ENCODE data around the gene TRIM62.

The TRIM62 gene

DNA sequence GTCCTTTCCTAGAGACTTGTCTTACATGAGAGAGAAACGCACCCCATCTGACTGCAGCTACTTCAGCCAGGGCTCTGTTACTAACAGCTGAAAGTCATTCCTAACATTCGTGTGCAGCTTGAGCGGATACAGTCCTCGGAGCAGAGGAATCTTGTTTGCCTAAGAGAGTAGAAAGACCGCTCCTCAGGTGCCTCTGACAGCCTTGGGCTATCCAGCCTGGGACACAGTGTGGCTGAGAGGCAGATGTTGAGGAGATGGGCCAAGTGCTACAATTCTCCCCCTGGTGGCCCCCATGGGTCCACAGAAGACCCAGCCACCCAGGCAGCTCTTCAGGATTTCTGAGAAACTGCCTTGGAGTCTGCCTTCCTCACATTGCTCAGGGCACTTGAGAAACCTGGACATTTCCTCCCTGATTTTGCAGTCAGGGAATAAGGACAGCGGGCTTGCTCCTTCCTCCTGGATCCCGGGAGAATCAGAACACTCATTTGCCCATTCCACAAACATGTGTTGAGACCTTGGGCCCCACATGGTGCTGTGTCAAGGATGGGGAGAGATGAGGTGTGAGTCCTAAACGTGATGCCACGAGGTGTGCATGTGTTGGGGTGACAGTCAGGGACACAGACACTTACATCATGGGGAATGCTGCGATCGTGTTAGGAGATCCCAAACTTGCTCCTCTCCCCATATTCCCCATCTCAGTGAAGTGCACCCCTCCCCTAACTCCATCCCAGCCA lies 13.1 kb downstream of the TRIM62 start:
- TF ChIP-seq, protein P1, sequence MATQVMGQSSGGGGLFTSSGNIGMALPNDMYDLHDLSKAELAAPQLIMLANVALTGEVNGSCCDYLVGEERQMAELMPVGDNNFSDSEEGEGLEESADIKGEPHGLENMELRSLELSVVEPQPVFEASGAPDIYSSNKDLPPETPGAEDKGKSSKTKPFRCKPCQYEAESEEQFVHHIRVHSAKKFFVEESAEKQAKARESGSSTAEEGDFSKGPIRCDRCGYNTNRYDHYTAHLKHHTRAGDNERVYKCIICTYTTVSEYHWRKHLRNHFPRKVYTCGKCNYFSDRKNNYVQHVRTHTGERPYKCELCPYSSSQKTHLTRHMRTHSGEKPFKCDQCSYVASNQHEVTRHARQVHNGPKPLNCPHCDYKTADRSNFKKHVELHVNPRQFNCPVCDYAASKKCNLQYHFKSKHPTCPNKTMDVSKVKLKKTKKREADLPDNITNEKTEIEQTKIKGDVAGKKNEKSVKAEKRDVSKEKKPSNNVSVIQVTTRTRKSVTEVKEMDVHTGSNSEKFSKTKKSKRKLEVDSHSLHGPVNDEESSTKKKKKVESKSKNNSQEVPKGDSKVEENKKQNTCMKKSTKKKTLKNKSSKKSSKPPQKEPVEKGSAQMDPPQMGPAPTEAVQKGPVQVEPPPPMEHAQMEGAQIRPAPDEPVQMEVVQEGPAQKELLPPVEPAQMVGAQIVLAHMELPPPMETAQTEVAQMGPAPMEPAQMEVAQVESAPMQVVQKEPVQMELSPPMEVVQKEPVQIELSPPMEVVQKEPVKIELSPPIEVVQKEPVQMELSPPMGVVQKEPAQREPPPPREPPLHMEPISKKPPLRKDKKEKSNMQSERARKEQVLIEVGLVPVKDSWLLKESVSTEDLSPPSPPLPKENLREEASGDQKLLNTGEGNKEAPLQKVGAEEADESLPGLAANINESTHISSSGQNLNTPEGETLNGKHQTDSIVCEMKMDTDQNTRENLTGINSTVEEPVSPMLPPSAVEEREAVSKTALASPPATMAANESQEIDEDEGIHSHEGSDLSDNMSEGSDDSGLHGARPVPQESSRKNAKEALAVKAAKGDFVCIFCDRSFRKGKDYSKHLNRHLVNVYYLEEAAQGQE (IDR thresholded peaks at IDR 0.05; ENCODE audit: insufficient read depth in 1 of 2, low read depth in 2 of 2, low read length in 2 of 2), result no peak
- TF ChIP-seq POLR2AphosphoS5 (IDR thresholded peaks at IDR 0.05; ENCODE audit: low read depth, low read length) (no peak), FOXP2 (optimal IDR thresholded peaks at IDR 0.05; ENCODE audit: borderline replicate concordance, extremely low read depth, extremely low read length, insufficient read depth) (no peak), TAF1 (IDR thresholded peaks at IDR 0.05; ENCODE audit: borderline replicate concordance, insufficient read depth, low read length) (no peak), SIN3A (IDR thresholded peaks at IDR 0.05; ENCODE audit: borderline replicate concordance, insufficient read depth, low read length) (no peak)

DNA sequence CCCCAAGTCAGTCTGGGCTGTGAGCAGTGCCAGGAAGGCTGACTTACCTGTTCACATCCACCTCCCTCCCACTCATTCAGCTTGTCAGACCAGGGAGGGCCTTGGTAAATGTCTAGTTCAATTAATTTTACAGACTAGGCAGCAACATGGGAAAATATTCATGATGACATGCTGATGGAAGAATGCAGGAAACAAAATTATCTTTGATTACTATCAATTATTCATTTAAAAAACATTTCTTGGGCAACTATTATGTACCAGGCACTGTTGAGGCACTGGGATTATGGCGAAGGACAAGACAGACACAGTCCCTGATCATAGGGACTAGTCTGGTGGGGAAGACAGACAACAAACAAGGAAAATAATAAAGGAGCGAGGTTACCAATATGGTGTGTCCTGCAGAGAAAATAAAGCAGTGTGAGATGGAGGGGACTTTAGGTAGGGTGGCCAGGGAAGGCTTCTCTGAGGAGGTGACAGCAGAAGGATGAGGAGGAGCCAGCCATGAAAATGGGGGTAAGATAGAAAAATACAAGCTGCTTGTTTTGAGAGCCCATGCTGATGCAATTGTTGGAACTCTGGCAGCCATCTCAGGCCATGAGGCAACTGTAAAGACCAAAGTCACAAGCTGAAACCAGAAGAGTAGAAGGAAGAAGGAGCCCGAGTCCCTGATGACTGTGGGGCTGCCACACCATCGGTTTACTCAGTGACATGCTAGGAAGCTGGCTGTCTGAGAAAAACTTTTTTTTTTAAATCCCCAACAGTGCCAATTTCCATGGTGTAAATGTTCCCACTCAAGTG lies 14.0 kb downstream of the TRIM62 start:
- no peak for TF ChIP-seq TAF1 (IDR thresholded peaks at IDR 0.05; ENCODE audit: borderline replicate concordance, insufficient read depth, low read length)
- no peak for TF ChIP-seq SIN3A (IDR thresholded peaks at IDR 0.05; ENCODE audit: borderline replicate concordance, insufficient read depth, low read length)
- TF ChIP-seq, protein P1 (IDR thresholded peaks at IDR 0.05; ENCODE audit: insufficient read depth in 1 of 2, low read depth in 2 of 2, low read length in 2 of 2), result no peak
- no peak for TF ChIP-seq FOXP2 (optimal IDR thresholded peaks at IDR 0.05; ENCODE audit: borderline replicate concordance, extremely low read depth, extremely low read length, insufficient read depth)
- TF ChIP-seq POLR2AphosphoS5 (IDR thresholded peaks at IDR 0.05; ENCODE audit: low read depth, low read length), result no peak

DNA sequence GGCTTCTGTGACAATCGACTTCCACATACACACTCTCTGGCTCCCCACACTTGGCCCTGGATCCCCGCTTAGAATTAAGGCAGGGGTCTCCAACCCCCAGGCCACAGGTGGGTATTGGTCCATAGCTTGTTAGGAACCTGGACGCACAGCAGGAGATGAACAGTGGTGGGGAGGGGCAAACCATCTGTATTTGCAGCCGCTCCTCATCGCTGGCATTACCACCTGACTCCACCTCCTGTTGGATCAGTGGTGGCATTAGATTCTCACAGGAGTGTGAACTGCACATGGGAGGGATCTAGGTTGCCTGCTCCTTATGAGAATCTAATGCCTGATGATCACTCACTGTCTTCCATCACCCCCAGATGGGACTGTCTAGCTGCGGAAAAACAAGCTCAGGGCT lies 16.0 kb downstream of the TRIM62 start:
- TF ChIP-seq FOXP2 (optimal IDR thresholded peaks at IDR 0.05; ENCODE audit: borderline replicate concordance, extremely low read depth, extremely low read length, insufficient read depth), result no peak
- TF ChIP-seq, protein P1 (IDR thresholded peaks at IDR 0.05; ENCODE audit: insufficient read depth in 1 of 2, low read depth in 2 of 2, low read length in 2 of 2), result no peak
- TF ChIP-seq POLR2AphosphoS5 (IDR thresholded peaks at IDR 0.05; ENCODE audit: low read depth, low read length), result no peak
- TF ChIP-seq TAF1 (IDR thresholded peaks at IDR 0.05; ENCODE audit: borderline replicate concordance, insufficient read depth, low read length), result no peak
- TF ChIP-seq SIN3A (IDR thresholded peaks at IDR 0.05; ENCODE audit: borderline replicate concordance, insufficient read depth, low read length), result no peak

DNA sequence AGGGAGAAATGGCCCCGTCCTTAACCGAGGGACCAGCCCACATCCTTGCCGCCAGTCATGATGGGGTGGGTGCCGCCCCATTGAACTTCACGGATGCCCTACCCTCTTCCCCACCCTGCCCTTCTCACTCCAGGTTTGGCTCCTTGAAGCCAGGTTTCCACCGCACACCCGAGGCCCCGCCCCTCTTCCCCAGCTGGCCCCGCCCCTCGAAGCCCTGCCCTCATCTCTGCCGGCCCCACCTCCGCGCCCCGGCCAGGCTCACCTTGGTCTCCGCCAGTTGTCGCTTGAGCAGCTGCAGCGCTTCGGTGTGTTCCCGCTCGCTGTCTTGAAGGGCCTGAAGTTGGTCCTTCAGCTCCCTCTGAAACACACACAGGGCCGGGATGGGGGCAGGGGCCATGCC lies 16.6 kb downstream of the TRIM62 start:
- TF ChIP-seq FOXP2 (optimal IDR thresholded peaks at IDR 0.05; ENCODE audit: borderline replicate concordance, extremely low read depth, extremely low read length, insufficient read depth) (no peak), SIN3A (IDR thresholded peaks at IDR 0.05; ENCODE audit: borderline replicate concordance, insufficient read depth, low read length) (no peak), TAF1 (IDR thresholded peaks at IDR 0.05; ENCODE audit: borderline replicate concordance, insufficient read depth, low read length) (no peak), POLR2AphosphoS5 (IDR thresholded peaks at IDR 0.05; ENCODE audit: low read depth, low read length) (no peak)
- TF ChIP-seq, protein P1 (IDR thresholded peaks at IDR 0.05; ENCODE audit: insufficient read depth in 1 of 2, low read depth in 2 of 2, low read length in 2 of 2), result no peak
